Measurements from ENCODE around the gene RETREG1.

- TF ChIP-seq EZH2 (optimal IDR thresholded peaks at IDR 0.05; ENCODE audit: low read depth, low read length) (no peak), CTCF (IDR thresholded peaks at IDR 0.05; ENCODE audit: low read length) (no peak), EZH2phosphoT487 (IDR thresholded peaks at IDR 0.05; ENCODE audit: low read length) (no peak)
Observed at GRCh38 chr5:16480821-16481538, 135.8 kb downstream of the RETREG1 start.
